NAMALWA (cell line): ENCODE results near the gene TH.

ENCODE experiments used
- DNase-seq: peaks from one replicate; pipeline ENCODE4 v3.0.0-alpha.2; 2015; ENCODE audit warnings: low spot score

Gene TH

DNA sequence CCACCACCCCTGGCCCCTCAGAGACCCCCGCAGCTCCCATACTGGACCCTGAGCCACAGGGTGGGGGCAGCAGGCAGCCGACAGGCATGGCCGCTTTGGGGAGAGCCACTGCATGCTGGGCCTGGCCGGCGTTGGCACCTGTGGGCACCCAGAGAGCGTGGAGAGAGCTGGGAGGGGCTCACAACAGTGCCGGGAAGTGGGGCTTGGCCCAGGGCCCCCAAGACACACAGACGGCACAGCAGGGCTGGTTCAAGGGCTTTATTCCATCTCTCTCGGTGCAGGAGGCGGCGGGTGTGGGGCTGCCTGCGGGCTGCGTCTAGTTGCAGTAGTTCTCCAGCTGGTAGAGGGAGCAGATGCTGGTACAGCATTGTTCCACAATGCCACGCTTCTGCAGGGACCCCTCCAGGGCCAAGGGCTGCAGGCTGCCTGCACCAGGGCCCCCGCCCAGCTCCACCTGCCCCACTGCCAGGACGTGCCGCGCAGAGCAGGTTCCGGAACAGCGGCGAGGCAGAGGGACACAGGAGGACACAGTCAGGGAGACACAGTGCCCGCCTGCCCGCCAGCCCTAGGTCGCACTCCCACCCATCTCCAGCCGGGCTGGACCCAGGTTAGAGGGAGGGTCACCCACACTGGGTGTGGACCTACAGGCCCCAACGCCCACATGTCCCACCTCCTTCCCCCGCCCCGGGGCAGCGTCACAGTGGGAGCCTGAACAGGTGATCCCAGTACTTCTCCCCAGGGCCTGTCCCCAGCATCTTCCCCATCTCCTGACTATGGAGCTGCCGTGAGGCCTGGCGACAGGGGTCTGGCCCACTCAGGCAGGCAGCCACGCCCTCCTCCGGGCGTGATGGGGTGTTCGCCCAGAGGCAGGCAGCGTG lies 11.8 kb downstream of the TH start:
- no peak for DNase-seq

- no peak for DNase-seq
Observed at GRCh38 chr11:2158966-2159365, 12.6 kb downstream of the TH start.

GRCh38 chr11:2158296-2158737 lies 13.3 kb downstream of the TH start:
- no peak for DNase-seq

DNA sequence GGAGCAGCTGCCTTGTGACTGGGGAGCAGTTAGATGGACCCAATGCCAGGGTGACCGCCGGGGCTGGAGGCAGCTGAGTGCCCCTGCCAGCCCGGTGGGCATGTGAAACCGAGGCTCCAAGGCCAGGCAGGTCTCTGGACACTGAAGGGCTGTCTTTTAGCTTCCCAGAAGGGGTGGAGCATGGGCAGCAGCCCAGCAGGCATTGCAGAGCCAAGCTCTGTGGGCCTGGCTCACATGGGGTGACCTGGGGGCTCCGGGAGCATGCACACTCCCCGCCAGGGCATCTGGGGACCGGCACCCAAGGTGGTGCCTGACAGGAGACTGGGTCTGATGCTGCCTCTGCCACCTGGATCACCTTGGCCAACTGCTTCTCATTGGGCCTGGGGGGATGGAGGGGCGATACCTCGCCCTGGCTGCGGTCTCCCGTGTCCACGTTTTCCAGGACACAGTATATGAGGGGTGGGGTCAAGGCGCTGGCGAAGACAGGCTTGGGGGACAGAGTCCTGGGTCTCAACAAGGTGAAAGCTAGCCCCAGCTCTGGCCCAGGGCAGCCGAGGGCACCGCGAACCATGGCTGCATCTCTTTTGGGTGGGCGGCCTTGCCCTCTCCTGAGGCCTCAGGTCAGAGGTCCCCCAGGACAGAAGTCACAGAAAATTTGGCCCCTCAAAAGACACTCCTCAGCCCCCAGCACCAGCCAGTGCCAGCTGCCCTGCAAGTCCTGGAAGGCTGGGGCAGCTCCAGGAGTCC lies 14.1 kb downstream of the TH start:
- DNase-seq, result no peak

DNA sequence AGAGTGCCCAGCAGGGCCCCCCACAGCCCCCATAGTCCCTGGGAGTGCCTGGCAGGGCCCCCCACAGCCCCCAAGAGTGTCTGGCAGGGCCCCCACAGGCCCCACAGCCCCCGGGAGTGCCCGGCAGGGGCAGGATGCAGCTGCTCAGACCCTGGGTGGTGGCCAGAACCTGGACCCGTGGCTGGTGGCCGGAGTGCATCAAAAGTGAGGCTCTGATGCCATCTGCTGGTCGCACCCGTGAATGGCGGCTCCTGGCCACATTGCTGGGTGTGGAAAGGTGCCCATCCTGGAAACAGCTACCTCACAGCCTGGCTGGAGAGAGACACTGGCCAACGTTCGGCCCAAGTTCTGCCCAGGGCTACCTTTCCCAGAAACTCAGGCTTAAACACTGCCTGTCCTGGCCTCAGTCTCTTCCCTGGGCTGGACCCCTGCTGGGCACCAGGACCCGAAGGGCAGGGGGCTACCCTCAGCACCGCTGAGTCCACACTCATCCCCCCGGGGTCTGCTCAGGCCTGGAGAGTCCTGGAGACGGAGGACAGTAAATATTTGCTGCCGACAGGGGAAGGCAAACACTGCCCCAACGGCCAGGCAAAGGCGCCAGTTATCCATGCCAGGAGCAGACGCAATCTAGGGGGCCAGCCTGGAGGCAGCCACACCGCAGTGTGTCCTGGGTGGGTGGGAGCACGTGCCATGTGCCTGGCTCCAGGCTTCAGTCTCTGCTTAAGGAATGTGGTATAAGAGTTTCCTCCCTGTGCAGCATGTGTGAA lies 15.0 kb downstream of the TH start:
- peak; percentile 78 for DNase-seq

- no peak for DNase-seq
Observed at GRCh38 chr11:2155511-2155910, 16.1 kb downstream of the TH start.

- no peak for DNase-seq
Observed at GRCh38 chr11:2154889-2155288, 16.7 kb downstream of the TH start.

DNA sequence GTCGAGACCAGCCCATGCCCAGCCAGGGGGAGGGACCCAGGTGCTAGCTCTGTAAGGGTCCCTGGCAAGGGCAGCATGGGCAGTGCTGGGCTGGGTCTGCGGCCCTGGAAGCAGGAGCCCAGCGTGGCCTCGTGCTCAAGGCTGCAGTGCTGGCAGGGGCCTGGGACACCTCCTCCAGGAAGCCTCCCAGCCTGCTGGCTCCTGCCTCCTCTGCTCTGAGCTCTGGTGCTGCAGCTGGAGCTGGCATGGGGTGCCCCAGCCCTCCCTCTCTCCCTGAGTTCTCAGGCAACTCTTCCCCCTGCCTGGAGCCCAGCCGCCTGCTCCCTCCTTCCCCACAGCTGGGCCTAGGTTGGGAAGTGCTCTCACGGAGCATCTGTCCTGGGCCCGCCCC lies 17.4 kb downstream of the TH start:
- DNase-seq, result no peak

GRCh38 chr11:2153581-2154194 lies 17.9 kb downstream of the TH start:
- DNase-seq, result no peak

GRCh38 chr11:2151500-2152257 lies 19.9 kb downstream of the TH start:
- DNase-seq, result peak; percentile 91

DNA sequence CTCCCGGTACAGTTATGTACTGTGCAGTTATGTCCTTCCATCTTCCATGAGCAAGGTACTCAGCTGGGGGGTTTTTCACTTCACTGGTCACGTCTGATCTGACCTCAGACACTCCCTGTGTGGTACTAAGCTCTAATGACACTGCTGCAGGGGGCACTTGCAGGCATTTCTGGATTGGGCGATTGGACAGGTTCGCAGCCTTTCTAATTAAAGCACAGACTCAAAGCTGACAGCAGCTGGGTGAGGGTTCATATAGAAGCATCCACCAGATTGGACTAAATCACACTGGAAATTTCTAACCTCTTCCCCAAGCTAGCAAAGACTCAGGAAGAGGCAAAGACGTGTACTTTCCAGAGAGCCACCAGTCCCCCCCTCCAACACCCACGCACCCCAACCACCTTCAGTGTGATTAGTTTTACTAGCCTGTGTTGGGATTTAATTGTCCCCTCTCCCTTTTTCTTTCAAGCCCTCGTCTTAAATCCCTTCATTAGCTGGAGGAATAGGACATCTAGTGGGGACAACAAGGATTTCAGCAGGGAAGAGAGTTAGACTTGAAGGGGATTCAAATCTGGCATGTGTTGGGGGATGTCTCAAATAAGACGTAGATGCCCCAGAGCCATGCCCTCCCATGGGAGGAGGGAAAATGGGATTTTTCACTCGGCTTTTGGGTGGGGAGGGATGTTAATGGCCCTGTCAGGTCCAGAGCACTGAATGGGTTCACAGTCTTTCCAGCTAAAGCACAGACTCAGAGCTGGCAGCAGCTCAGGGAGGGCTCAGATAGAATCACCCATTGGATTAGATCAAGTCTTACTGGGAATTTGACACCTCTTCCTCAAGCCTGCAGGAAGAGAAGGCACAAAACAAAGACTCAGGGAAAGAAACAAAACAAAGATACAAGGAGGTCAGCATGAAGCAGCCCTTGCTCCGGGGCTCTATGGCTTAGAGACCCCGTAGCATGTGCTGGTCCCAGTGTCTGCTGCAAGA lies 21.5 kb downstream of the TH start:
- no peak for DNase-seq

GRCh38 chr11:2149460-2149859 lies 22.2 kb downstream of the TH start:
- no peak for DNase-seq

GRCh38 chr11:2148595-2148994 lies 23.0 kb downstream of the TH start:
- DNase-seq, result no peak

GRCh38 chr11:2147391-2147790 lies 24.2 kb downstream of the TH start:
- DNase-seq, result no peak

- no peak for DNase-seq
Observed at GRCh38 chr11:2146051-2146450, 25.6 kb downstream of the TH start.

- no peak for DNase-seq
Observed at GRCh38 chr11:2144544-2145248, 26.9 kb downstream of the TH start.

DNA sequence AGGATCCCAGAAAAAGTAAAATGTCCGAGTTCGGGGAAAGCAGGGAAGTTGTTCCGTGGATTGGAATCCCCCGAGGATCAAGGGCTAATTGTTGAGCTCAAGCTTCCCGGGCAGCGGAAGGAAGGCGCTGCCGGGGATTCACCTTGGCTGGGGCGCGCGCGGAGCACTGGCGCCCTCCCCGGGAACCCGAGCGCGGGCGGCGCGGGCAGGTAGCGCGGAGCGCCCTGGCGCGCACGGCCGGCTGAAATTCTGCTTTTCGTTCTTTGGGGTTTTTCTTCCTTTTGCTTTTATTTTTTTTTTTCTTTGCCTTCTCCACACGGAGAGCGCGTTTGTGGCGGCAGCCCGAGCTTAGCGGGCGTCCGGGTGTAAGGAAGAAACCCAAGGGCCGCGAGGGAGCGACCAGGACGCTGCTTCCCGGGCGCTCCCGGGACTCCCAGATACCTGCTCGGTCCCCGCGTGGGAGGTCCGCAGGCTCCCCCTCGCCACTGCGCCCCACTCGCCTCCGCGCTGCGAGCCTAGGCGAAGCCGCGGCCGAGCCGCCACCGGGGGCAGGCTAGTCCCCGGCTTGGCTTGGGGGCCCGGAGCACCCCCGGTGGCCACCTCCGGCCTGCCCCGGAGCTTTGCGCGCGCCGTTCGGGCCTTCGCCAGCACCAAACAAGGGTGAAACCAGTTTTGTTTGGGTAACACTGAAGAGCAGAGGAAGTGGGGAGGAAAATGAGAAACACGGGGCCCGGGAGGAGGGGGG lies 27.6 kb downstream of the TH start:
- DNase-seq, result no peak

DNA sequence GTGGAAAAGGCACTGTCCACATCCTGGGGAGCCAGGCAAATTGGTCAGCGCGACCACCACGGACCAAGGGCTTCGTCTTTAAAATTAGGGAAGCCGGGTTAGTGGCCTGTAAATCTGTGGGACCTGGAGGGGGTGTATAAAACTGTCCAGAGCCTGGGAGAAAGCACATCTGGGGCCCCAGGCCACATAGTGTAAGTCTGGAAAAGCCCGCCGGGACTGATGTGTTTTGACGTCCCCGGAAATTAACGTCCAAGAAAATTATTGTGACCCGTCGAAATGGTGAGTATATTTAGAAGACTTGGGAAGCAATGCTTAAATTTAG lies 28.2 kb downstream of the TH start:
- no peak for DNase-seq

GRCh38 chr11:2142762-2143202 lies 28.8 kb downstream of the TH start:
- no peak for DNase-seq
